NCI-H460 (cell line): ENCODE data around the gene ADPRM. TPM values are rescaled to one million over a fixed set of nuclear protein-coding genes. Genes with fewer than 3 reads are reported as not detected.
A peak's percentile ranks its signal among the peaks of the same experiment; 100 is the strongest.

Source experiments
- DNase-seq: peaks from one replicate; pipeline ENCODE4 v3.0.0-alpha.2; 2016; ENCODE audit warnings: low read depth; ENCODE audit errors: extremely low read depth
- total RNA-seq: library from RNA; depleted of rRNA; stranded (reverse); fragments of >200 nt; shearing (Covaris generic); gene quantifications from 2 replicates; pipeline ENCODE4 v1.2.3, GENCODE V29; 2014

ADPRM gene
- total RNA-seq, 1 experiment from 2014 or later = 32.8 TPM

- no peak for DNase-seq
Observed at GRCh38 chr17:10738521-10739258, 41.3 kb downstream of the ADPRM start.

GRCh38 chr17:10739386-10739785, 42.0 kb downstream of the ADPRM start:
- DNase-seq = no peak

GRCh38 chr17:10741416-10742135, 44.2 kb downstream of the ADPRM start:
- no peak for DNase-seq

- no peak for DNase-seq
Observed at GRCh38 chr17:10742431-10742830, 45.0 kb downstream of the ADPRM start.

GRCh38 chr17:10743316-10744009, 46.1 kb downstream of the ADPRM start:
- no peak for DNase-seq

GRCh38 chr17:10744501-10745000, 47.2 kb downstream of the ADPRM start:
- DNase-seq = no peak

GRCh38 chr17:10745231-10745630, 47.8 kb downstream of the ADPRM start:
- no peak for DNase-seq

GRCh38 chr17:10748531-10749181, 51.3 kb downstream of the ADPRM start:
- no peak for DNase-seq

DNA sequence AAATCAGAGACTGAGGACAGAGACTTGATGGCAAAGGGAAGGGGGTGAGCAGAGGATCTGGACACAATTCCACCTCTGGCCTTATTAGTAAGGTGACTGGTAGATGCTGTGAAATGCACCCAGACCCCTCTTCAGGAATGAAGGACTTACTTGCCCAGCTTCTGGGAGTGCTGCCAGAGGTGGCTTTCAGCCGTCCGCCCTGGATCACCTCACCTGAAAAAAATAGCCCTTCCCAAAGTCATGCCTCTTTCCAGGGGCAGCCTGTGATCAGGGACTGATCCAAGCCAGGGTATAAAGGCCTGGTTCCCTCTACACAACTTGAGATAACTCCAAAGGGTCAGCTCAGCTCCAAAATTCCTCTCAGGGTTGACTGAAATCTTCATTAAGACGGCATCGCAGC, 52.8 kb downstream of the ADPRM start:
- DNase-seq = no peak

DNA sequence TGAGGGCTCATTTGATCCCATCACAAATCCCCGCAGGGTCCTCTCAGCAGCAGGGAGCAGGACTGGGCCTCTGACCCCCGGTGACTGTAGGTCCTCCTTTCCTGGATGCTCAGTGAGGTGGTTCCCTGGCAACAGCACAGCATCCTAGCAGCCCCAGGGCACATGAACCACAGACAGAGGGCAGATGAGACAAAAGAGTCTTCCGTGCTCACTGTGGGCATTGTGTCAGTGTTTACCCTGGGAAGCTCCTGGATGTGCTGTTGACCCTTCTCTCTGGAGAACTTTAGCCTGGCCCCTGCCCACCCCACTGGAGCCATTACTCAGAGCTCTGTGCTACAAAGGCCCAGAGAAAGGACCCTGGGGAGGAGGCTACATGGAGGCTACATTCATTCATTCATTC, 54.2 kb downstream of the ADPRM start:
- DNase-seq = no peak

DNA sequence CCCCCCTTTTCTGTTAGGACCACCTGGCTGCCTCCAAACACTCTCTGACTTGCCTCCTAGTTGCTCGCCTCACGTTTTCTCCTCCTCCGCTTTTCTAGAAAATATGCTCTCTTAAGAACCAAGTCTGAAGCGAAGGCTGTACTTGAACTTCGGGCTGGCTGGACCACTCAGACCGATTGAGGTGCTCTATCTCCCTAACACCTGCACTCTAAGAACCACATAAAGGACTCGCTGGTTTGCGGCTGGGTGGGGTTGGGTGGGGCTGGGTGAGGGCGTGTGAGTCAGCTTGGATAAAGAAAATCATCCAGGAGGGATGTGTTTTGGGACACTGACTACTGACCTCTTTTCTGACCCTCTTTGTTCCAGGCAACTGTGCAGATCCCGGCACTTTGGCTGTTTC, 55.3 kb downstream of the ADPRM start:
- no peak for DNase-seq

GRCh38 chr17:10754109-10754508, 56.7 kb downstream of the ADPRM start:
- DNase-seq = peak; percentile 26

DNA sequence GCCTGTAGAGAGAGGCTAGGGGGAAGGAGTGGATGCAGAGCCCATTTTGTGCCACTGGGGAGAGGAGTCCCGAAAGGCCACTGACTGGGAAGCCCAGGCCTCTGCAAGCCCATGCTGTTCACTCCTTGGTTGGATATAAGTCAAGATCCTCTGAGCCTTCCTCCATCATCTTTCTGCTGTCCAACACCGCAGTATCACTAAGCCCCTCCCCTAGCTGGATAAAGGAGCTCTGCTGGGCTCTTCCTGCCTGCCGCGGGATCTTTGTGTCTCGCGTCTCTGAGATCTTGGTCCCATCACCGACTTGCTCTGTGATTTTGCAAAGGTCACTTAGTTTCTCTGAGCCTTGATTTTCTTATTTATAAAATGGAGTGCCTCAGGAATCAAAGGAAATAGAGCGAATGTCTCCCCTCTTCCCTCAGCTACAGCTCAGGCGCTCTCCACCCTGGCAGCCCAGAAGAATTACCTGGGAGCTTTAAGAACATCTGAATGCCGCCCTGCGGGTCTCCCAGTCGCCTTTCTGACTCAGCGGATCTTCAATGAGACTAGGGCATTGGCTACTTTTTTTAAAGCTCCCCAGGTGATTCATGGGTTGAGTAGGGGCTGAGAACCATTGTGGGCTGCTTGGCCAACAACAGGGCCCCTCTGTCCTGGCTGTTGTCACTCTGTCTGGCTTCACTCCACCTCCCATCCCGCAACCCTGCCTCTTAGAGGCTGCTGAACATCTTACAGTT, 57.6 kb downstream of the ADPRM start:
- no peak for DNase-seq

DNA sequence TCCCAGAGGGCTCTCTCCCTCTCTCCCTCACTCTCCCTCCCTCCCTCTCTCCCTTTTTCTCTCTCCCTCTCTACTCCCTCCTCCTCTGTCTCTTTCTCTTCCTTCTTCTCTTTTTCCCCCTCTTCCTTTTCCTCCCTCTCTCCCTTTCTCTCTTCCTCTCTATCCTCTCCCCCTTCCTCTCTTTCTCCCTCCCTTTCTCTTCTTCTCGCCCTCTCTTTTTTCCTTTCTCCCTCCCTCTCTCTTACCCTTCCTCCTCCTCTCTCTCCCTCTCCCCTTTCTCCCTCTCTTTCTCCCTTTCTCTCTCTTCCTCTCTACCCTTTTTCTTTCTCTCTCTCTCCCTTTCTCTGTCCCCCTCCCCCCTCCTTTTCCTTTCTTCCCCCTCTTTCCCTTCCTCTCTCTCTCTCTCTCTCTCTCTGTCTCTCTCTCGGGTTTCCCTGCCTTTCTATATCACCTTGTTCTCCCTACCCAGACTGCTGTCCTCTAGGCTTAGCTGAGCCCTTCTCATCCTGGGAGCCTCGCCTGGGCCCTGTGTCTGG, 58.3 kb downstream of the ADPRM start:
- DNase-seq = no peak

- no peak for DNase-seq
Observed at GRCh38 chr17:10756185-10756584, 58.8 kb downstream of the ADPRM start.

DNA sequence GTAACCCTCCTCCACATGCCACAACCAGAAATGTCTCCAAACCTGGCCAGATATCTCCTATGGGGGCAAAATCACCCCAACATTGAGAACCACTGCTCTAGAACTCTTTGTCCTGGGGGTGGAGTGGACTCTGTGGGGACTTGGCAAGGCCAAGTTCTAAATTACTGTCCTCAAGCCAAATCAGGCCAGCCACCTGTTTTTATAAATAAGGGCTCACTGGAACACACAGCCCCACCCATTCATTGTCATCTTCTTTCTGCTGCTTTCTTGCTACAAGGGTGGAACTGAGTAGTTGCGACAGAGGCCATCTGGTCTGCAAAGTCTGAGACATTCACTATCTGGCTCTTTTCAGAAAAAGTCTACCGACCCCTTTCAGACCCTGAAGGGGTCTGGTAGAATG, 59.2 kb downstream of the ADPRM start:
- DNase-seq = no peak

DNA sequence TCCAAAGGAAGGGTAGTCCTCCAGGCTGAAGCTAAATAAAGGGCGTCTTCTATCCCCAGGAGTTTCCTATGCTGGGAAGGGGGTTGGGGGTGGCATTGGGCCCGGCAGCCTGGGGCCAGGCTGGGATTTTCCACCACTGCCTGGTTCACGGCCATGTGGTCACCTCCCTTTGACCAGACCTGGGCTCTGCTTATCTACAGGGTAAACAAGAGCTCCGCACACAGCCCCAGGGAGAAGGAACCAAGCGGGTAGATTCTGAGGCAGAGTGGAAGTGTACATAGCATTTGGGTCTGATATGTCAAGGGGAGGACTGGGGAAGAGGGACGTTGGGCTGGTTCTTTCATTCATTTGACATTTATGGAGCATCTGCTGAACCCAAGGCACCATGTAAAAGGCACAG, 59.7 kb downstream of the ADPRM start:
- no peak for DNase-seq

- no peak for DNase-seq
Observed at GRCh38 chr17:10757647-10758046, 60.3 kb downstream of the ADPRM start.

- no peak for DNase-seq
Observed at GRCh38 chr17:10758062-10758461, 60.7 kb downstream of the ADPRM start.
